Fibroblast of skin of scalp (primary cell): ENCODE data around the gene IFIT1.
"Not testable (repeated sequence)": the region's sequence is repeated elsewhere in the genome, so short reads cannot be mapped to it uniquely, and the experiment has no call there.

Experiments
- DNase-seq: peaks from one replicate; pipeline ENCODE4 v3.0.0-alpha.2; 2013

IFIT1 gene

GRCh38 chr10:89399956-89400355, 7.5 kb downstream of the IFIT1 start:
- DNase-seq: no peak

DNA sequence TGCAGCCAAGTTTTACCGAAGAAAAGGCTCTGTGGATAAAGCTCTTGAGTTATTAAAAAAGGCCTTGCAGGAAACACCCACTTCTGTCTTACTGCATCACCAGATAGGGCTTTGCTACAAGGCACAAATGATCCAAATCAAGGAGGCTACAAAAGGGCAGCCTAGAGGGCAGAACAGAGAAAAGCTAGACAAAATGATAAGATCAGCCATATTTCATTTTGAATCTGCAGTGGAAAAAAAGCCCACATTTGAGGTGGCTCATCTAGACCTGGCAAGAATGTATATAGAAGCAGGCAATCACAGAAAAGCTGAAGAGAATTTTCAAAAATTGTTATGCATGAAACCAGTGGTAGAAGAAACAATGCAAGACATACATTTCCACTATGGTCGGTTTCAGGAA, 10.6 kb downstream of the IFIT1 start:
- no peak for DNase-seq

GRCh38 chr10:89404104-89405047, 12.0 kb downstream of the IFIT1 start:
- no peak for DNase-seq

- DNase-seq: not testable (repeated sequence)
Observed at GRCh38 chr10:89406178-89406577, 13.8 kb downstream of the IFIT1 start.

GRCh38 chr10:89407792-89408191, 15.4 kb downstream of the IFIT1 start:
- not testable (repeated sequence) for DNase-seq

- not testable (repeated sequence) for DNase-seq
Observed at GRCh38 chr10:89409282-89409681, 16.9 kb downstream of the IFIT1 start.

DNA sequence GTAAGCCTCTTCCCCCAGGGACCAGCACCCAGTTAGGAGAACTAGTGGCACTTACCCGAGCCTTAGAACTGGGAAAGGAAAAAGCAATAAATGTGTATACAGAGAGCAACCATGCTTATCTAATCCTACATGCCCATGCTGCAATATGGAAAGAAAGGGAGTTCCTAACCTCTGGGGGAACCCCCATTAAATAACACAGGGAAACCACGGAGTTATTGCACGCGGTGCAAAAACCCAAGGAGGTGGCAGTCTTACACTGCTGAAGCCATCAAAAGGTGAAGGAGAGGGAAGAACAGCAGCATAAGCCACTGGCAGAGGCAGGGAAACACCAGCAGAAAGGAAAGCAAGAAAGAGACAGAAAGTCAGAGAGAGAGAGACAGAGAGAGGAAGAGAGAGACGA, 18.1 kb downstream of the IFIT1 start:
- DNase-seq: not testable (repeated sequence)

GRCh38 chr10:89411135-89411534, 18.7 kb downstream of the IFIT1 start:
- DNase-seq: not testable (repeated sequence)

- DNase-seq: not testable (repeated sequence)
Observed at GRCh38 chr10:89412276-89412675, 19.9 kb downstream of the IFIT1 start.

GRCh38 chr10:89413398-89413912, 21.0 kb downstream of the IFIT1 start:
- DNase-seq: no peak

DNA sequence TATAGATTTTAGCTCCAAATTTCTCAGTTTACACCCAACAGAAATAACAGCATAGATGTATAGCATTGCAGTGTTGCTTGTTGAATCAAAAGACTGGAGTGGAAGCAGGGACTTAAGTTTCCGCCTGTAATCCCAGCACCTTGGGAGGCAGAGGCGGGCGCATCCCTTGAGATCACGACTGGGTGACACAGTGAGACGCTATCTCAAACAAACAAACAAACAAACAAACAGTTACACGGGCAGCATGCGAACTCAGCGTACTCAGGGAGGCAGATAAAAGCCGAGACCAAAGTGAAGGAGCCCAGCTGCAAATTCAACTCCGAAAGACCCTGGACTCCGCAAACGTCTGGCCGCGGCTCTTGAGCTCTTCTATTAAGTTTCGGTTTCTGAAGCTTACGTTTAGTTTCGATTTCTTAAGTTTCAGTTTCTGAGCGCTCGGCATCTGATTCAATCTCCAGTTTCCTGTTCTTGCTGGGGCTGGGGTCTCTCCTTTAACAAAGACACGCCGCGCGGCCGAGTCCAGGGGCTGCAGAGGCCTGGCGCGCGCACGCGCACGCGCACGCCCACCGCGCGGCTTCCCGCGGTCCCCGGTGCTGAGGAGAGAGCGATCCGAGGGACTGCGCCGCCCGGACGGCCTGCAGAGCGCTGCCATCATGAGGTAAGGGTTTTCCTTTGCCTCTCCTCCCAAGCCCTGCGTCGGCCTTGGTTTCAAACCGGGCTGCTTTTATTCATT, 21.9 kb downstream of the IFIT1 start, which contains the start of gene IFIT5:
Gene IFIT5 (plus strand): TSS at position 423 of the 733 bp plus-strand sequence. CDS start 231 bp downstream, at position 654.
- DNase-seq: peak; percentile 73

DNA sequence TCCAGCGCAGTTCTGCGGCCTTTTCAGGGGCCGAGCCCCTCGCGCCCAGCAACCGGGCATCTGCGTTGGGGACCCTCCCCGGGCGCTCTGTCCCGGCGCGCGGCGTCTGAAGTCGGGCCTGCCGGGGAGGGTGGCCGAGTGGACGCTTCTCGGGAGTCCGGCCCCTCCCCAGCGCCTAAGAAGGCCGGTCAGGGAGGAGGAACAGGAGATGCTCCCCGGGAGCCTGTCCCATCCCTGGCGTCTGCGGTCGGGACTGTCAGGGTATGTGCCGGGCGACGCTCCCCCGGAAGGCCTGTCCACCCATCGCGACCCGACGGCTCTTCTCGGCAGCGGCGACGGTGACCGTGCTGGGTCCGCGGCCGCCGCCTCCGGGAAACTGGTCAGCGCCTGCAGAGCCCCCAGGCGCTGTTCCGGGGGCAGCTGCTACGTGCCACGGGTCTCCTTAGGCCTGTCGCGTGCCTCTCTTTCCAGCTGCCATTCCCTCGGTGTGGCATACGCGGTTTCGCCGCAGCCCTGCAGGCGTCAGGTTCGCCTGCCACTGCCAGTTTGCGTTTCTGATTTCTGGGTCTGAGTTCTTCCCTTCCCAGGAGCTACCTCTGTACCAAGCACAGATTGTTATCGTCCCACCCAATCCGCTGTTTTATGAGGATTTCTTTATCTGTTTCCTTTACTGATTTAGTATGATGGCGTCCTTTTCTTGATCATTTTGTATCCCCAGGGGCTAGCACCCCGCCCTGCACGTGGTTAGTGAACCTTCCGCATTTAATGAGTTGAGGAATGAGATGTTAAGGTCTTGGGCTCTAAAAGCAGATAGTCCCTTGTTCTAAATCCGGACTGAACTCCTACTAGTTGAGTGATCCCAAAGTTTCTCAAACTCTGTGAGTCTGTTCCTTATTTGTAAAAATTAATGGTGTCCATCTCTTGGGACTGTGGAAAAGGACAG, 22.7 kb downstream of the IFIT1 start:
- DNase-seq: peak; percentile 60

DNA sequence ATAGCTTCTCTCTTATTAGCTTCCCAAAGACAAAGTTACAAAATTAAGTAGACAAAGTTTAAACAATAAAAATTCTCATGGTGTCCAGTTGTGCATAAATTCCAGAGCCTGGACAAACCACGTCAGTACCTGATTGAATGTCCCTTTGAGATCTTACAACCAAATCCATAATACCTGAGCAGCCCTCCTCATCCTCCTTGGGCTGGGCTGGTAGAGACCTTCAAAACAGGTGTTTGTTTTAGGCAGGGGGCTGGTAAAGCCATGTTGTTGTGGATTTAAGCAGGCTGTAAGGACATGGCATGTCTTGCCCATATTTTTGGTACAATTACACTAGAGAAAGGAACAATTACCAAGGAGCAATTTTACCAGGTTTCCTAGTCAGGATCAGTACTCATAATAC, 24.0 kb downstream of the IFIT1 start:
- no peak for DNase-seq

GRCh38 chr10:89419548-89419947, 27.1 kb downstream of the IFIT1 start:
- DNase-seq: peak; percentile 25

GRCh38 chr10:89421018-89421476, 28.6 kb downstream of the IFIT1 start:
- no peak for DNase-seq

DNA sequence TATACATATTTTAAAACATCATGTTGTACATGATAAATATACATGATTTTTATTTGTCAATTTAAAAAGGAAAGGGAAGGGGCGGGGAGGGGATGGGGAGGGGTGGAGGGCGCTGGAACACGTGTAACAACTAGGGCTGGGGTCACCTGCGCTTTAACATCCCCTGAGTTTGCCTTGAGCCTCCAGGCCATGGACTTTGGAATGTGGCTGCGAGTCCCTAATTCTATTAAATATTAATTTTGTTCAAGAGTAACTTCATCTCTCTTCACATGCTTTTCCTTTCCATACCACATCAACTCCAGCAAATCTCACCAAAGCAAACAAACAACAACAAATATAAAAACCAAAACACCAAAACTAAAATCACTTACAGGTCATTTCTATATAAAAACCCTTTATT, 32.6 kb downstream of the IFIT1 start:
- DNase-seq: no peak

- peak; percentile 67 for DNase-seq
Observed at GRCh38 chr10:89426230-89426868, 33.9 kb downstream of the IFIT1 start.

GRCh38 chr10:89427629-89428028, 35.2 kb downstream of the IFIT1 start:
- DNase-seq: peak; percentile 84

DNA sequence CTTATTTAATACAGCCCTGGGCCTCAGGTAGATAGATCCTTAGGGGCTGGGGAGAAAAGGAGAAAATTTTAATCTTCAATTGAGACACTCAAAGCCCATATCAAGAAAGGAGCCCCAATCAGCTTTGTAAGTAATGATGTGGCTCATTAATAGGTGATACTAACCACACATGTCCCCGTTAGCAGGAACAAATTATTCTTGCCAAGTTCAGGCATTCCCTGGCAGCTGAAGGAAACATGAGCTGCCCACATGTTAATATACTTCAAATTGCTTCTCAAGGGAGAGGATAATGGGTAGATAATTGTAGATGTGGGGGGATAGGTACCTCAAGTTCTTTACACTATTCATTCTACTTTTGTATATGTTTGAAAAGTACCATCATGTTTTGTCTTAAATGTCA, 36.5 kb downstream of the IFIT1 start:
- DNase-seq: no peak

DNA sequence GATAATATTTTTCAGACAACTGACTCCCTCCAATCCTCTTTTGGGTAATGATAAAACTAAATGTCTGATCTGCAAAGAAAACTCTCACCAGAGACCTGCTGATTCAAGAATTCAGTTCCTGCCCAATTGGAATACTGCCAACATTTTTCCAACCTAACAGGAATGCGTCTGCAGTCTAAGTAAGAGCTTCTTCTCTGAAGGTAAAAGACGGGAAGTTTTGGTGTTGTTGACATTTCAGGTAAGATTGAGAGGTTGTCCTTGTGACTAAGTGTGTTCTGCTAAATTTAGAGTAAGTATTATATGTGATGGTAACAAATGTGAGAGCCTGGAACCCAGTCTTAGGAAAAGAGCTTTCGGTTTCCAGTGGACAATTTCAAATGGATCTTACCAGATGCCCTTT, 39.6 kb downstream of the IFIT1 start:
- DNase-seq: peak; percentile 69

GRCh38 chr10:89438525-89438924, 46.1 kb downstream of the IFIT1 start:
- DNase-seq: no peak
